ENCODE measurements around the gene F5.
A peak's percentile ranks its signal among the peaks of the same experiment; 100 is the strongest.

F5 gene

DNA sequence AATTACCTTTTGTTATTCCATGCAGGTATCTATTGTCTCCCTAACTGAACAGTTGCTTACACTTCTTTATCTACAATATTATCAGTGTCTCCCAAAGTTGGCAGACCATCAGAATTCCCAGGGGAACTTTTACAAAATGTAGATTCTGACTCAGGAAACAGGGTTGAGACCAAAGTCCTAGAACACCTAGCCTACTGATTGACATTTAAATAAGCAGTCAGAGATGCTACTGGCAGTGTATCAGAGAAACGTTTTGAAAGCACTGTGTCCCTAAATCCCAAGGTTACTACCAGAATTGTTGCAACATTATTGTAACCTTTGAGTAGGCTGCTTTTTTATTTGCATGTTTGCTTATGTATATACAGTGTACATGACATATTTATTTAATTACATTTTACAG lies 1.8 kb upstream of the F5 start:
- no peak for DNase-seq (ENCODE audit: low read depth)

DNA sequence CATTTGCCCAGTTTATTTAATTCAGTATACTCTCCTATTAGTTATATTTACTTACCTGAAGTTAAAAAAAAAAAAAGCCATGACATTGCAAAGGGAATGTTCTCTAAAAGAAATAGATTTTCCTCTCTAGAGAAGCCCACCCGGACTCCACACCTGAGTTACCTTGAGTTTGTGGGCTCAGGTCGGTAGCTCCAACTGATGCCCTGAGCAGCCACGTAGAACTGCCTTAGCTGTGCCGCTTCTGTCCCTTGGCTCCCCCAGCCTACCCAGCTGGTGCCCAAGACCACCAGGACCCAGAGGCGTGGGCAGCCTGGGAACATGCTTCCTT lies 250 bp downstream of the F5 start:
- no peak for DNase-seq (ENCODE audit: low read depth)

DNA sequence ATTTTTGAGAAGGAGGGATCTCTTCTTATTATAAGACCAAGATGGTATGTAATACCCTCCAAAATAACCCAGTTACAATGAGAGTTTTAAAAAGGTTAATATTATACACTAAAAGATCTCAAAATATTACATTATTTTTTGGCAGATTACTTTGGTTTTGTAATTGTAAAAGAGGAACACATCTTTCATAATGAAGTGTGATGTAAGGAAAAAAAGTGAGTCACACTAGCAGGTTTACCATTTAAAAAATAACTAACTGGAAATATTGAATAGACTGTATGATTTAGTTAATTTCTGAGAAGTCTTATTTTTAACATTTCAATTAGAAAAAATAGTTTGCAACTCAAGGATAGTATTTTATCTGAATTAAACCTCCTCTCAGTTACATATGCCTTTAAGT lies 1.1 kb downstream of the F5 start:
- DNase-seq (ENCODE audit: low read depth) = no peak

DNA sequence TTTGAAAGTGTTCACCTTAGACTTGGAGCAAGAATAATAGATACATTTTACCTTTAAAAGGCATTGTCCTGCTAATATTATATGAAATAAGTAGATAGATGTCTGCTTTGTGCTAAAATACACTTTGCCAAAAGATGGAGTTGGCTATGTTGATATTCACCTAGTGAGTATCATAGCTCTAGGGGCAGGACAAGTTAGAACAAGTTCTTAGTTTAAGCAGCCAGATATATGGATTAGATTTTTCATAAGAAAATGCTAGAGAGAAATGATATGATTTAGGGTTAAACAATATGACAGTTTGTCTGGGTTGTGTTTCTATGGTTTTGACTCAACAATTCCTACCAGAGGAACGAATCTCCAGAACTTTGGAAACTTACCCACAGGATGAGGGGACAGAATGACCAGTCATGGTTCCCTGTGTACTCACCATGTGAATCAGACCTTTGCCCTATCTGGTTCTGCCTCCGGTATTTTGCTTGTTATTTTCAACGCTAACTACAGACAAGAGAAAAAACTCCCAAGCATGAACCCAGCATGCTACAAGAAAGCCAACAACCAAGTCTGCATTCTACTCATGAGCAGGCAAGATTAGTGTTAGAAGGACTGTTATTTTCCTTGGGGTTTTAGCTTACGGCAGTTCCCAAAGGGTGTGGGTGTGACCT lies 1.7 kb downstream of the F5 start:
- peak; percentile 31 for DNase-seq (ENCODE audit: low read depth)

DNA sequence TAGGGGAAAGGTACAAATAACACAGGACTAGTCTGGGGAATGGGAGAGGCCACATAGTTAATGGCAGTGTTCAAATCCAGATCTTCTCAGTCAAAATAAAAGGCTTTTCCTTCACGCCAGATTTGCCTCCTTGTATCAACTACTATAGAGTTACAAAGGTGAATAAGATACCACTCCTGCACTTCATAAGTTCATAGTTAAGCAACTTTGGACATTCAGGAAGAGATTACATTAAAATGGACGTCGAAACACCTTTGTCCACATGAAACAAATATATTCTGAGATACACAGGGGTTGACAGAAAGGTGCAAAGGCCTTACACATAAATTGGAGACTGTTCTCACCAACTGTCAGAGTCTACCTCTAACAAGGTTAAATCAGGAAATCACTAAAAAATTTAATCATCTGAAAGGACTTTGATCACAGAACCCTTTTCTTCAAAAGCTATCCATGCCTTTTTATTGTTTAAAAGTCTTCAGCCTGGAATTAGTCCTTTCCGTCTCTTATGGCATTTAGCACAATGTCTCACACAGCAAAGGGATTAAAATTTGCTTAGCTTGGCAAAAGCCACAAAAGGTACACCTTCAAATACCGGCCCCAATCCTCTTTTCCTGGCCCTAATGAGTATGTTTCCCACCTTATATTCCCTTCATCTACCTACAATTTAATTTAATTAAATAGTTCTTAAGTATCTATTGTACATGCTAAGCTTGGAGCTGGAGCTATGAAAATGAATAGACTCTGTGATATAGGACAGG lies 8.1 kb downstream of the F5 start:
- DNase-seq (ENCODE audit: low read depth) = no peak

DNA sequence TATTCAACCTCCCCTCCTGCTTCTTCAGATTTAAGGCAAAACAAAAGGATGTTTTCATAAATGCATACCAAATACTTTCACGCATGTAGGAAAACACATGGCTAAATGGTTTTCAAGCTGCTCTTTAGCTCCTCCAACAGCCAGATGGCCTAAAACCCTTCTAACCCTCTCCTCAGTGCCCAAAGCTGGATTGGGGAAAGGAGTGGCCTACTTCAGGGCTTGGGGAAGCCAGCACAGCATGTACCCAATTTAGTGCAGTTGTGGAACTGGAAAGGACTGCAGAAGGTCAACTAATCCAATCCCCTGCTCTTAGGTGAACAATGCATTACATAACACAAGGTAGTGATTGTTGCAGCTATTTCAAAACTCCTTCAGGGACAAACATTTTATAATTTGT lies 9.3 kb downstream of the F5 start:
- no peak for DNase-seq (ENCODE audit: low read depth)

DNA sequence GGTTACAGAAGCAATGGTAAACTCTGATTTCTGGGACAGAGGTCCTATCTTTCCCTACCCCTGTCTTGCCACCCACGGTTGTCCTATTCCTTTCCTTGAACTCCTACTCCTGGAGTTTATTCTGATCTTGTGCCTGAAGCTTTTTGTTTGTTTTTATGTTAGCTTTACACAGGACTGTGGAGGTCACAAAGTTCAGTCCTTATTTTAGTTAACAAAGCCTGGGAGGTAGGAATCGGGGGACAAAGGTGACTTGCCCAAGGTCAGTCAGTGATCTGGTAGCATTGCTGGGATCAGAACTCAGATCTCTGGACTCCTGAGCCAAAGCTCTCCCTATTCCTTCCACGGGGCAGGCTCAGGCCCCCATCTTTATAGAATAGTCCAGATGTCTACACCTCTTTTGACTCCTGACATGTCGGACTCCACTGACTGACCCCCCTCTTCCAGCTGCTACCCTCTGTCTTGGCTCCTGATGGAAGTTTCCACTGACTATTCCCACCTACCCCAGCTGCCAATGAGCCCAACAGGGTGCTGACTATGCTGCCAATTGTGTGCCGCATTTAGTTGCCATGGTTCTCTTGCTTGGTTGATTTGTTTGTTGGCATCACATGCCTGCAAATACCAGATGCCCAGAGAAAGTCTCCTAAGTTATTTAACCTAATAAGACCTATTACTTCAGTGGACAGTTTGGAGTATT lies 9.9 kb downstream of the F5 start:
- DNase-seq (ENCODE audit: low read depth) = no peak

DNA sequence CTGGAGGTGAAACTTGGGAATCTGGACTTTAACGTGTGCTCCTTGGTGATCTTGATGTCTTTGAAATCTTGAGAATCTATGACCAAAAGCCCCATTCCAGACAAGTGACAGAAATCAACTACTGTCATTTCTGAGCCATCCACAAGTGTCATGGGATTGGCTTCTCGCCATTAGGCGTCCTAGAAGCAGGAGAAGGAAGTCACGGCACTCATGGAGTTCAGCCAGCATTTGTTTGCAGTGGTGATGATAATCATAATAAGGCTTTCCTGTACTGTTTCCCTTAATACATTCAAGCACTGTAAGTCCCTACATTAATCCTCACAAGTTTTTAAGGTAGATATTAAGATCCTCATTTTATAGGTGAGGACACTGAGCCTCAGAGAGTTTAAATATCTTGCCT lies 11.9 kb downstream of the F5 start:
- no peak for DNase-seq (ENCODE audit: low read depth)

DNA sequence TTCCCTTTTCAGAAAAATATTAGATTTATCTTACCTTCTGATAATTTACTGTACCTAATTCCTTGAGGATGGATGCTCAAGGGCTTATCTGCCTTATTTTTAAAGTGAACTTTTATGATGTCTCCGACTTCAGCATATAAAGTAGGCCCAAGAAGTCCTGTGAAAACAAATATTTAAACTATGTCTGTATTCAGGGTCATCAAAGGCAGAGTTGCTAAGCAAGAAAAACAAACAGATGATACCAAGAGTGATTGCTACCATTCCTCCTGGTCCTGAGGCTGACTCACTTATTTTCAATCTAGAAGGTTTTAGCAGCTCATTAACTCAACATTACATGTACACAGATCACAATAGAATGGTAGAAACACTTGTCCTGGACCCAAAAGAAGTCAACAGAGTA lies 14.1 kb downstream of the F5 start:
- DNase-seq (ENCODE audit: low read depth) = no peak

DNA sequence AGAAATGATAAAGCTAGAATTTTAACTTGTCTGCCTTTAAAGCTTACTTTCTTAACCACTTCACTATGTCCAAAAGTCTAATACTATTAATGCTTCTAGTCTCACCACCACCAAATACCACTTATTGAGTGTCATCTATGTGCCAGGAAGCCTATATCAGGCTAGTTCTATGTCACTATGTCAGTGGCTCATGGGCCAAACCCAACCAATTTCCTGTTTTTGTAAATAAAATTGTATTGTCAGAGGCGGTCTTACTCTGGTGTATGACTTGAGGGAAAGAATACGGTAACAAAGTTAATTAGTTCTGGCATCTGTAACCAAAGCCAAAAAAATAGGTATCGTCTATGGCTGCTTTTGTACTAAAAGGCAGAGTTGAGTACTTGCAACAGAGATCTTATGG lies 14.8 kb downstream of the F5 start:
- DNase-seq (ENCODE audit: low read depth) = no peak

DNA sequence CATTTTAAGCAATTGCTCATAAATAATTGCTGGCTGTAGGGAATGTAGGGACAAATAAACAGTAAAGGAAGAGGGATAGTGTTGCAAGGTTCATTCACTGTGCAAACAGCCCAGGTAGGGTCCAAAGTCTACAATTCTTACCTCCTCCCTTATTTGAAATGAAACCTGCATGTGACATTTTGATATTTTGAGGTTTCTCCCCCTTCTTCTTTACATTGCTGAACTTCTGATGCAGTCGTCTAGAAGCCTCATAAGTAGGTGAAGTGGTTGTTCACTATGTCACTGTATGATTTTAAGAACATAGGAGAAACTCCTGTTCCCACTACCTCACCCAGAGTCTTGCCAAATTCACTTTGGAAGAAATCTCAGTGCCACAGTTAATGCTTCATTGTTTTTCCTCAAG lies 16.1 kb downstream of the F5 start:
- no peak for DNase-seq (ENCODE audit: low read depth)

DNA sequence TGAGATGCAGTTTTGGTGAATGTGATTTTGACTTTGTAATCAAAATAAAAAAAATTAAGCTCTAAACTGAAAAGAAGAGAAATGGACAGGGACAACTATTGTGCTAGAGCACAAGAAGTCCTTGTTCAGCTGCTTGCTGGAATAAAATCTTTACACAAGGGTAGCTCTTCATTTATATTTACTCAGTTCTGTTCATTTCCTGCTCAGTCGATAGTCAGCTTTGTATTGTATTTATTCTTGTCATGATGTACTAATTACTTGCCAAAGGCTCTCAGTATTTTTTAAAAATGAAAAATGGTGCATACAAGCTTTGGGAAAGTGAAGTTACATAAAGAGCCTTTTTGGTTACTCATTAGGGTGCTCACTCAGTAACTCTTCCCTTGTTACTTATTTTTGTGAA lies 17.8 kb downstream of the F5 start:
- DNase-seq (ENCODE audit: low read depth) = no peak

DNA sequence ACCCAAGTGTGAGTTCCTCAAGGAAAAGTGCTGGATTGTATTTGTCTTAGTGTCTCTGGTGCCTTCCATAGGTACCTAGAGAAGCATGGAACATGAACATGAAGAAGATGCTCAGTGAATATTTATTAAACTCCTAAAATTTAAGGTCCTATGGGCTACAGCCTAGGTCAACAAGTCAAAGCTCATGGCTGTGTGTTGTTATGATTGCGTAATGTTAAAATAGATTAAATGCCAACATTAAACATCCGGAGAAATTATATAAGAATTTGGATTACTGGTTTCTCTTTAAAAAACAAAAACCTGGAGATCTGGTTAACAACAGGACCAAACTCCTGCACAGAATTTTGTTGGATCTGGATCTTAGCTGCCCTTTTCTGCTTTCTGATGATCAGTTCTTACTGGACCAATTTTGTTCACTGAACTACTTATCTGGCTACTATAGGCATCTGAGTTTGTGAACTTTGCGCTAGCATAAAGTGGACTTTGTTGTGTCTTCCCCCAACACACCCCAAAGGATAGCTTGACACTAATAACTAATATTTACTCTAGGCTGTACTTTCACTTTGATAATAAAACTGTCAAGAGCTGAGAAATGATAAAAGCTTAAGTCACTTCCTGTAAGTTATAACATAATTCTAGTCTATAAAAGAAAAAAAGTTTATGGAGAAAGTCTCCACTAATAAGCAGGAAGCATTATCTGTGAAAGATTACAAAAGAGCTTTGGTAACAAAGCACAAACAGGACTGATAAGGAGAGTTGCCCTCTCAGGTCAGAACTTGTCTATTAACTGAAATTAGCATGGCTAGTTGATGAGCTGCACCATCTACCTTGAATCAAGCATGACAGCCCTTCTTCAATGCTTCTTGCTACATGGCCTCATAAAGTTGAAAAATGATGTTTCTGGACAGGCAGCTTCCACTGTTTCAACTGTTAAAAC lies 20.7 kb downstream of the F5 start:
- DNase-seq (ENCODE audit: low read depth) = no peak

DNA sequence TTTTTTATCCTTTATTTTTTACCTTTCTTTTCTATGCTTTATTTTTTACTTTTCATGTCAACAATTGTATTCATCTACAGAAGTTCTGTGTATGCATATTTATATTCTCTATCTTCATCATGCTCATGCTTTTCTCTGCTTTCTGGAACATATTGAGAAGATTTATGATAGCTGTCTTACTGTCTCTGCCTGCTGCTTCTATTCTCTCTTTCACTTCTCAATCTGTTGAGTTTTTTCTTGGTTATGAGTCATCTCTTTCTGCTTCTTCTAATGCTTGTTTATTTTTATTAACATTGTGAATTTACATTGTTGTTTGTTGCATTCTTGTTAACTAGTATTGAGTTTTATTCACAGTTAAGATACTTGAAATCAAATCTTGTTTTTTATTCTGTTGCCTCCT lies 22.6 kb downstream of the F5 start:
- no peak for DNase-seq (ENCODE audit: low read depth)

DNA sequence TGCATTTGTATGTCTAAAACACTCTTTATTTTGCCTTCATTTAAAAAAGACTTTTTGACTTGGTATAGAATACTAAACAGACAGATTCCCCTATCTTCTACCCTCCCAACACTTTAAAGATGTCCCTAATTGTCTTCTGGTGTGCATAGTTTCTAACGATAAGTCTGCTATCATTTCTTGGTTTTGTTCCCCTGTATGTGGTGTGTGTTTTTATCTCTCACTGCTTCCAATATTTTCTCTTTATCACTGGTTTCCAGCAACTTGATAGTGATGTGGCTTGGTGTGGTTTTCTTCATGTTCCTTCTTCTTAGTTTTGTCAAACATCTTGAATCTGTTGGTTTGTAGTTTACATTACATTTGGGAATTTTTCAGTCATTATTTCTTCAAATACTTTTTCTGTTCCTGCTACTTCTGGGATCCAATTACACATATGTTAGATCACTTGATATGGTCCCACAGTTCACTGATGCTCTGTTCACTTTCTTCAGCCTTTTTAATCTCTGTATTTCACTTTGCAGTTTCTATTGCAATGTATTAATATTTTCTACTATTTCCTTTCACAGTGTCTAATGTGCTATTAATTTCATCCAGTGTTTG lies 23.2 kb downstream of the F5 start:
- DNase-seq (ENCODE audit: low read depth) = no peak

DNA sequence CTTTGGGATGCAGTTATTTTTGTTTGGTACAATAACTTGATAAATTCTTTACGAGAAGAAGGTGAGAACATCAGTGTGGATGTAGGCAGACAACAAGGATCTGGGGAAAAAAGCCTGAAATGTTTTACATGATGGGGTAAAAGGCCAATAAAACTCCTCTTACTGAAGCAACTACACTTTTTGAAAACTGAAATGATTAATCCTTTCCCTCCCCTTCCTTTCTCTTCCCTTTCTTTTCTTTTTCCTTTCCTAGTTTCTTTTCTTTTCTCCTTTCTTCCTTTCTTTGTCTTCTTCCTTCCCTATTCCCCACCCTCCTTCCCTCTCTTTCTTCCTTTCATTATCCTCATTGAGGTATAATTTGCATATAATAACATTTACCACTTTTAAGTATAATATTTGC lies 24.6 kb downstream of the F5 start:
- DNase-seq (ENCODE audit: low read depth) = no peak

DNA sequence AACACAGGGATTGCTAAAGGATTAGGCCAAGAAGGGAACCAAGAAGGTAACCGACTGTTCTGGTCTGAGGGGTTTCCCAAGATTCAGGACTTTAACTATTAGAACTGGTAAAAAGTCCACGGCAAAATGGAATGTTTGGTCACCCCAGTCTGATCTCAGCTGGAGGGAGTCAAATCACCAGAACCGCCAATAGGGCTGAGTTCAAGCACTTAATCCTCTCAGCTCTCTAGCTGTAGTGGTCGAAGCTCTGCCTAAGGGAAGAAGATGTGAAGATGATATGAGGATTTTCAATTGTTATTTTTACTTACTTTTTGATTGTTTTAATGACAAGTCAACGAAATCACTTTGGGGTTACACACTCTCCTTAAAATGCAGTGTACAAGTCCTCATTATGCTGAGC lies 29.1 kb downstream of the F5 start:
- DNase-seq (ENCODE audit: low read depth) = no peak

DNA sequence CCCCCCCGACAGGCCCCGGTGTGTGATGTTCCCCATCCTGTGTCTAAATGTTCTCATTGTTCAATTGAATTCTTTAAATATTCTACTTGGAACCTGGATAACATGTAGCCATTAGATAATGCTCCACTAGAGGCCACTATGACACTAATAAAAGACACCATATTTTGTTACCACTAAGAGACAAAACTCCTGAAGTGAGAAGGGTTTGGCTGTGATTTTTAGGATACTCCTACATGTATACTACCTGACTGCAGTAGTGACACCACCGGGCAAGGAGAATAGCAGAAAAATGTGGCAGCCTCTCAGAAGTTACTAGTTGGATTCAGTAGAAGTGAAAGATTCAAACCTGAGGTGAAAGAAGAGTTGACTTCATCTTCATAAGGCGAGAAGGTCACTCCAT lies 36.0 kb downstream of the F5 start:
- DNase-seq (ENCODE audit: low read depth) = no peak

DNA sequence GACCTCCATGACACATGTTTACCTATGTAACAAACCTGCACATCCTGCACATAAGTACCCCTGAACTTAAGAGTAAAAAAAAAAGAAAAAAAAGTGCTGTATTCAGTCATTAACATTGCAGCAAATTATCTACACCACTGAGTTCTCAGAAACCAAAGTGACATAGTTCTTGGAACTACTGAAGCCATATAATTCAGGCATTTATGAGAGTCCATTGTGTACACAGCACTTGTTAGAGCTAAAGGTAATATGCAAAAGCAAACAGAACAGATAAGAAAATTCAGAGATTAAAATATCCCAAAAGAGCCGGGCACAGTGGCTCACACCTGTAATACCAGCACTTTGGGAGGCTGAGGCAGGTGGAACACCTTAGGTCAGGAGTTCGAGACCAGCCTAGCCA lies 38.0 kb downstream of the F5 start:
- no peak for DNase-seq (ENCODE audit: low read depth)

DNA sequence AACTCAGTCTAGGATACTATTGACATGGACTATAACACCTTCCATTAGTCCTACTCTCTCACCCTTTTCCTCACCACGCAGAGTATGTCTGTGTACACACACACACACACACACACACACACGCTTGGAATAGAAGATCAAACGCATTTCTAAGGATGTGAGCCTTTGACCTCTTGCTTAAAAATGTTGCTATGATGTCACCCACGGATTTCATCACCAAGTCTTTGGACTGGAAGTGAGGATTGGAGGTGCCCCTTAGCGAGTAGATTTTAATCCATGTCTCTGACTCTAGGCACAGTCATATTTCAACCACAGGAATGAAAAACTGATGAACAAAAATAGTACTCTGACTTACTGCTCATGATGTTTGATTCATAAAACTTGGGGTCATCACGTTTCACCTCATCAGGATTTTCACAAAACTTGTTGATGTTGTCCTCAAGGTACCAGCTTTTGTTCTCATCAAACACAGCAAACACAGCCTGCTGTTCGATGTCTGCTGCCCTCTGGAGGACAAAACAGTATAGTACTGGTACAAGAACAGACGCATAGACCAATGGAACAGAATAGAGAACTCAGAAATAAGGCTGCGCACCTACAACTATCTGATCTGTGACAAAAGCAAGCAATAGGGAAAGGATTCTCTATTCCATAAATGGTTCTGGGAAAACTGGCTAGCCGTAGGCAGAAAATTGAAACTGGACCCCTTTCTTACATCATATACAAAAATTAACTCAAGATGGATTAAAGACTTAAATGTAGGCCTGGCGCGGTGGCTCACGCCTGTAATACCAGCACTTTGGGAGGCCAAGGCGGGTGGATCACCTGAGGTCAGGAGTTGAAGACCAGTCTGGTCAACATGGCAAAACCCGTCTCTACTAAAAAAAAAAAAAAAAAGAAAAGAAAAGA lies 39.9 kb downstream of the F5 start:
- DNase-seq (ENCODE audit: low read depth) = peak; percentile 41

DNA sequence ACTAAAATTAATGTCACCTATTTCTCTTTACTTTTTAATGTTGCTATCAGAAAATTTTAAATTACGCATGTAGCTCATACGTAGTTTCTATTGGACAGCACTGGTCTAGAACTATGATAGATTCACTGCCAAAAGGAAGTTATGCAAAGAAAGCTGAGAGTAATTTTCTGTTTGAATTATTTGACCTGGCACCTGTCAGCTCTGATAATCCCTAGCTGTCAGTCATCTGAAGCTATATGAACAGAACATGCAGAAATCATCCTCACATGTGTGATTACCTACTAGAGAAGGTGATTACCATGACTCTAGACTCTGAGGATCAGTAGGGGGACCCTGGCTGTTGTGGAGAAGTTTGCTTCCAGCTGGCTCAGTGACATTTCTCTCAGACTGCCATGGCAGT lies 40.8 kb downstream of the F5 start:
- DNase-seq (ENCODE audit: low read depth) = no peak

All from stimulated activated CD4-positive, alpha-beta T cell treated with anti-CD3 and anti-CD28 coated beads, Interleukin-2, amount 100 ng/mL, for 4 hours (primary cell).